ENCODE data around the gene TCP10L.
"Not testable (repeated sequence)": the region's sequence is repeated elsewhere in the genome, so short reads cannot be mapped to it uniquely, and the experiment has no call there.

Gene TCP10L

GRCh38 chr21:32585042-32585710 lies at the start of gene TCP10L:
Gene TCP10L (minus strand): TSS chr21:32585523. CDS start chr21:32584304, 1,219 bp downstream.
- DNase-seq: no peak

- no peak for DNase-seq
These were observed 41.4 kb upstream of the TCP10L start for GRCh38 chr21:32626621-32627196.

- not testable (repeated sequence) for DNase-seq
These were observed 32.9 kb upstream of the TCP10L start for GRCh38 chr21:32618218-32618617.

- DNase-seq: no peak
These were observed 28.2 kb upstream of the TCP10L start for GRCh38 chr21:32613436-32614043.

- DNase-seq: no peak
These were observed 27.6 kb upstream of the TCP10L start for GRCh38 chr21:32612999-32613337.

- peak; percentile 95 for DNase-seq
These were observed 27.0 kb upstream of the TCP10L start, which contains the start of gene CFAP298 for GRCh38 chr21:32612075-32612998. Gene CFAP298 (minus strand): TSS chr21:32612377. CDS start chr21:32612243, 134 bp downstream.

- DNase-seq: peak; percentile 40
These were observed 26.2 kb upstream of the TCP10L start for GRCh38 chr21:32611471-32611997.

GRCh38 chr21:32610940-32611339 lies 25.6 kb upstream of the TCP10L start:
- DNase-seq: not testable (repeated sequence)

GRCh38 chr21:32608851-32609250 lies 23.5 kb upstream of the TCP10L start:
- DNase-seq: no peak

- no peak for DNase-seq
These were observed 20.1 kb upstream of the TCP10L start for GRCh38 chr21:32605469-32605868.

- no peak for DNase-seq
These were observed 19.1 kb upstream of the TCP10L start for GRCh38 chr21:32604464-32604863.

GRCh38 chr21:32603131-32603530 lies 17.8 kb upstream of the TCP10L start:
- no peak for DNase-seq

GRCh38 chr21:32602099-32602498 lies 16.8 kb upstream of the TCP10L start:
- DNase-seq: no peak

GRCh38 chr21:32599526-32599925 lies 14.2 kb upstream of the TCP10L start:
- no peak for DNase-seq

- DNase-seq: no peak
These were observed 13.8 kb upstream of the TCP10L start for GRCh38 chr21:32599091-32599490.

GRCh38 chr21:32597205-32597604 lies 11.9 kb upstream of the TCP10L start:
- no peak for DNase-seq

- no peak for DNase-seq
These were observed 10.1 kb upstream of the TCP10L start for GRCh38 chr21:32595431-32595830.

GRCh38 chr21:32593690-32594089 lies 8.4 kb upstream of the TCP10L start:
- no peak for DNase-seq

- DNase-seq: no peak
These were observed 7.7 kb upstream of the TCP10L start for GRCh38 chr21:32592929-32593502.

- no peak for DNase-seq
These were observed 4.8 kb upstream of the TCP10L start for GRCh38 chr21:32590130-32590529.

- no peak for DNase-seq
These were observed 2.3 kb upstream of the TCP10L start for GRCh38 chr21:32587651-32588050.

GRCh38 chr21:32587120-32587519 lies 1.8 kb upstream of the TCP10L start:
- DNase-seq: no peak

- DNase-seq: no peak
These were observed 647 bp upstream of the TCP10L start for GRCh38 chr21:32585970-32586369.

All from femur (tissue), 1 donor.